Measurements from ENCODE around the gene AHNAK.

AHNAK gene

DNA sequence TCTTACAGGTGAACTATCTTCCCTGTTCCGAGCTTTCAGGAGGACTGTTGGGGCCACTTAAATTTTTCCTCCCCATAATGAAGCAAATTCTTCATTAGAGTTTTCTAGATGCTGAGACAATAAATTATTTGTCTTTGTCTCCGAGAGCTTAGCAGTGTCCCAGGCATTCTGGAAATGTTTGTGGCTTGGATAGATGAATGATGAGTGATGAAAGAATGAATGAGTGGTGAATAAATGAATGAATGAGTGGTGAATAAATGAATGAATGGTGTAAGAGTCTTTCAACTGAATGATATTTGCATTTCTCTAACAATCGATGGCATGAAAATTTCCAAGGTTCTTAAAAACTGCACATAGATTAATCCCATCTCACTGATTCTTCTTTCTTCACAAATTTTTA is 52.8 kb downstream of the AHNAK start:
- no peak for DNase-seq

DNA sequence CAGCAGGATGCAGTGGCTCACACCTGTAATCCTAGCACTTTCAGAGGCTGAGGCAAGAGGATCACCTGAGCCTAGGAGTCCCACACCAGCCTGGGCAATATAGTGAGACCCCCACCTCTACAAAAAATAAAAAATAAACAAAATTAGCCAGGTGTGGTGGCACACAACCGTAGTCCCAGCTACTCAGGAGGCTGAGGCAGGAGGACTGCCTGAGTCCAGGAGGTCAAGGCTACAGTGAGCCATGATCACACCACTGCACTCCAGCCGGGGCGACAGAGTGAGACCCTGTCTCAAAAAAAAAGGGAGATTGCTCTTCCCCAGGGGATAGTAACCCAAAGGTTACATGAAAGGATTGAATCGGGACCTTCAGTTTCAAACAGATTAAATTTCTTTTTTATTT is 54.0 kb downstream of the AHNAK start:
- DNase-seq: no peak

DNA sequence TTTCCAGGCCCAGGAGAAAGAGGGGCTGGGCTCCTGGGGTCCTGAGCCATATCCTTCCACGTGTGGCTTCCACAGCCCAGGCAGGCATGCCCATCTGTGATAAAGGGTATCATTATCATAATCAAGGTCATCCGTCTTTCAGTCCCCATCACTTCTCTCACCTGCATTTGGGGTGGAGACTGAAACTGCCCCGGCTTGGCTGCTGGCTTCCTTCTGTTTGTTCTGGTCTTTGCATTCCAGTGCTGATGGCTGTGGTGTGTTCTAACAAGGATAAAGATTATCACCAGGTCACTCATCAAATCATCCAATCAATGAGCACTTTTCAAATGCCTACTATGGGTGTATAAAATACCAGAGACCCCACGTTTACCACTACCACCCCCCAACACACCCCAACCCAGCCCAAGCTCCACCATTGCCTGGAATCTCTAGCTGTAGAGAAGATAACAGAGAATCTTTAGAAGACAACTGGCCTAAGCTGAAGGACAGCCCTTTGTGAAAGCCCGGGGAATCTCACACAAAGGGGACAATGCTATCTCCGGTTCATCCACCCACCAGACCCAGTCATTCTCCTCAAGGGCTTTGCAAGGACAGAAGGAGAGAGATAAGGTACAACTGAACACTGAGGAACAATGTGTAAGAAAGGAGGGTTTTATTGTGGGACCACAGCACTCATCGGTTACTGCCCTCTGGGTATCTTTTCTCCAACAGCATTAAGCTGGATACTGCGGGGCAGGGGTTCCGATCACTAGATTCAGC is 54.9 kb downstream of the AHNAK start:
- no peak for DNase-seq

DNA sequence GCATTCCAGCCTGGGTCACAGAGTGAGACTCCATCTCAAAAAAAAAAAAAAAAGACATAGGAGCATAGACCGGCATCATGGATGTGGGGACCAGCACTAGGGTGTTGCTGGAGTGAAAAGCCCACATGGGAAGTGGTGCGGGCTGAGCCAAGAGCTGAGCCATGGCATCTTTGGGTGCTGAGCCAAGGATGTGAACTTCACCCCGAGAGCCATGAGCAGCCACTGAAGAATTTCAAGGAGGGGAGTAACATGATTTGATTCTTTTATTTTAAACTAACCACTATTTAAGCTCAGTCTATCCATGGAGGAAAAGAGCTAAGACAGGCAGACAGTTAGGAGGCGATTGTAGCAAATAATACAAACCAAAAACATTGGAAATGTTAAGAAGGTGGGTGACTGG is 57.4 kb downstream of the AHNAK start:
- no peak for DNase-seq

DNA sequence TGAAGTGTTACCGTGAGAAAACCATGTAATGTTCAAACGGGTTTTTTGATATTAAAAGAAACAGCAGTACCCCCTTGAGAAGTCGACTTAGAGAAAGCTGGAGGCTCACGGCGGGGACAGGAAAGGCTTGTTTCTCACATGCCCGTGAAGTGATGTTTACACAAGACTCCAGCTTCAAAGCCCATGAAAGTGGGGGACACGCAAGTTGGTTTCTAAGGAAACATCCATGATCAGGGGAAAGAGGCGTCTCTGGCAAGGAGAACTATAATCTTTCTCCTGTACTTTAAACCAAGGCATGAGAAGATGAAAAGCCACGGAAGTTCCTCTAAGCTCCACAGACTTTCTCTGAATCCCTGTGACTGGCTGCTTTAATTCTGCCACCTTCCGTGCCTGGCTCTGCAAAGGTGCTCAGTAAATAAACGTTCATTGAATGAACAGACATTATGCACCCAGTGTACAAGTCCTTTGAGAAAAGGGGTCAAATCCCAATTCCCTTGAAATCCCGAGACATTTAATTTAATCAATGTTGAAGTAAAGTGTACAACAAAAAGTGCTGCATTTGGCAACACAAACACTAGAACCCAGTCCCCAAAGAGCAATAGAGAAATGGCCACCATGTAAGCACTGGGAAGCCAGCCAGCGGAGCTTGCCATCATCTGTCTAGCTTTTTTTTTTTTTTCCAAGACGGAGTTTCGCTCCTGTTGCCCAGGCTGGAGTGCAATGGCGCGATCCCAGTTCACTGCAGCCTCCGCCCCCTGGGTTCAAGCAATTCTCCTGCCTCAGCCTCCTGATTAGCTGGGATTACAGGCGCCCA is 58.7 kb downstream of the AHNAK start:
- DNase-seq: no peak

DNA sequence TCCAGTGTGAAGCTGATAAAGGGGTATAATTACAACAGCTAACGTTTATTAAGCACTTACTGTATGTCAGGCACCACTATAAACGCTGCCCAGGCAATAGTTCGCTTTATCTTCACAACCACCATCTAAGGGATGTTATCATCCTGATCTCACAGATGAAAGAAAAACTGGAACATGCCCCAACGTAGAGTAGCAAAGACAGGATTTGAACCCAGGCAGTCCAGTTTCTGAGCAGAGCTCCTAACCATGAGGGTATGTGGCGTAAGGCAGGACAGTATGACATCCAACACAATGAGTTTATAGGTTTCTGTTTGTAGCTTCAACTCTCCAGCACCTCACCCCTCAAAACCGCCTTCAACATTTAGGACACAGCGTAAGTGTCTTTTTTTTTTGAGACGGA is 59.5 kb downstream of the AHNAK start:
- DNase-seq: no peak

DNA sequence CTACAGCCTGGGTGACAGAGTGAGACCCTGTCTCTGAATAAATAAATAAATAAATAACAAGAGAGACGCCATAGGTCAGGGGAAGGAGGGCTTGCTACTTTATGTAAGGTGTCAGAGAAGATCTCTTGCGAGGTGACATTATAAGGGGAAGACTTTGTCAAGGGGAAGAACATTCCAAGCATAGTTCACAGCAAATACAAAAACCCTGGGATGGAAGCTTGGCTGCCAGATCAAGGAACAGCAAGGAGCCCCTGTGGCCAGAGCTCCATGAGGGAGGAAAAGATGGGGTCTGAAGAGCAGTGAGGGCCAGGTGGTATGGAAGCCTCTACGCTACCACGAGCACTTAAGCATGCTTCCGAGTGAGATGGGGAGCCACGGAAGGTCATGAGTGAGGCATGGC is 62.3 kb downstream of the AHNAK start:
- no peak for DNase-seq

DNA sequence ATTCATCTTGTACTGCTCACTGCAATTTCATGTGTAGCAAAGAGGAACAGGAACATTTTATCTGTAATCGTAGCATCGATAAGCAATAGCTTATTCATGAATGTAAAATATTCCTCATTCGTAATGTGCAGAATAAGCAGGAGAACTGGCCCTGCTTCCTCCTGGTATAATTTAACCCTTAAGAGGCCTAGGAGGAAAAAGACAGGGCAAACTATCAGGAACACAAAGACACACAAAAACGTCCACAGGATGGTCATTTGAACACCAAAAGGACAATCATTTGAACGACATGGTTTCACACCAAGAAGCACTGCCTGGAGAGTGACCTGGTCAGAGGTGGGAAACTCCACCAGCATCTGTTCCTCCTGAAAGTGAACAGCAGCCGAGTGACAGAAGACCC is 63.9 kb downstream of the AHNAK start:
- no peak for DNase-seq

DNA sequence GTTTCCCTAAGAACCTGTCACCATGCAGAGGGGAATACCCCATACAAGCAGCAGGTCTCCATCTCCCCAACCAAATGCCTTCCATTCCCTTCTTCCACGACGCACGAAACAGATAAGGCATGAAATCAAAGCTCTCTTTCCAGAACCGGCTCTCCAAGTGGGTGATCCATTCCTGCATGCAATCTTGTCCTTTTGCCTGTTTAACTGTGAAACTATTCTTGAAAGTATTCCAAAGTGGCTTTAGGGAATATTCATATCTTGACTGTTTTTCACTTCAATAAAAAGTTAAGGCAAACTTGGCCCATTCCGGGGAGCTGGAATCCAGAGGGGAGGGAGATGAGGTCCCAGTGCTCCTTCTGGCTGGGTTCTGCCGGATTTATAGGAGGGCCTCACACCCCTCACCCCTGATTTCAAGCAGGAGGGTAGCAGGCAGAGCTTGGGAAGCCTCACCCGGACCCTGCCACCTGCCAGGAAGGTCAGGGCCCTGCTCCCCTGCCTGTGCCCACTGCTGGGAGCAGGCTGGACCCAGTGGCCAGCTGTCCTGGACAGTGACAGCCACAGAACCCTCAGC is 66.9 kb downstream of the AHNAK start:
- DNase-seq: no peak

DNA sequence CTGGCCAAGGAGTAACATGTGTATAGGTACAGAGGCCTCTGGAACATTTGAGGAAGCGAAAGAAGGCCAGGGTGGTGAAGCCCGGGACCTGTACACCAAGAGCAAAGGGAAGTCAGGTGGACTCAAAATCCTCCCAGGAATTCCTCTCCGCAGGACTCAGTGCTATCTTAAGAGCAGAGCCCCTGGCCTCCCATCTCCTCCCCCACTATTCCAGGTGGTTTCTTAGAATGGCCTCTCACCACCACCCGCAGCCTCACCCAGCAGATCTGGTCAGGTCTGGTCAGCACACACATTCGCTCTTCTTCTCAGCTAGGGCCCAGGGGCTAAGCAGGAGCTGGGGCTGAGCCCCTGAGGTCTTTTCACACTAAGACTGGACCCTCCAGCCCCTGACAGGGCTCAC is 68.7 kb downstream of the AHNAK start:
- DNase-seq: no peak

DNA sequence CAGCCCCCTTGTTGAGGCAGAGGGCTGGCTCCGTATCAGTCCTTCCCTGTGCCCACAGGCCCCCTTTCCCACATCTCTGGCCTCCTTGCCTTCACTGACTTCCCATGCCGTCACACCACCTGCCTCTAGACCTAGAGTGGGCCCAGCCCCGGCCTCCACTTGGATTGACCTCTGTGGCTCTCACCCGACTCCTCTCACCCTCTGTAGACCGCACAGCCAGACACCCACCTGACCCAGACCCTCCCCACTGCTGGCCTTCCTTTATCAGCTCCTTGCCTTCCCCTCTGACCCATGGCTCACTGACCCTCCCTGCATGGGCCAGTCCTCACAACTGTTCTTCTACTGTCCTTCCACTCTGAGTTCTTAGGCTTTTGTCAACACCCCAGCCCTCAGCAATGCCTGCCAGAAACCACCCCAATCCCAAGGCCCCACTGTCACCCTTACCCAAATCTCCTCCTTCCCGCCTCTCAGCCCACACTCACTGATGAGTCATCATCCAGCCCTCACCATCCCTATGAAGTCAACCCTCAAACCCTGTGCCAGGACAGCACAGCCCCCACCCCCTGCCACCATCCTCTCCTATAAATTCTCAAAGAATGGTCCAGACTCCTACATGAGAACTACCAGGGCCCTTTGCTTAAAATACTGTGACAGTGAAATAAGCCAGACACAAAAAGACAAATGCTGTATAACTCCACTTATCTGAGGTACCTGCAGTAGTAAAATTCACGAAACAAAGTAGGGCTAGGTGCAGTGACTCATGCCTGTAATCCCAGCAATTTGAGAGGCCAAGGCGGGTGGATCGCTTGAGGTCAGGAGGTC is 74.3 kb downstream of the AHNAK start:
- DNase-seq: peak; percentile 25

DNA sequence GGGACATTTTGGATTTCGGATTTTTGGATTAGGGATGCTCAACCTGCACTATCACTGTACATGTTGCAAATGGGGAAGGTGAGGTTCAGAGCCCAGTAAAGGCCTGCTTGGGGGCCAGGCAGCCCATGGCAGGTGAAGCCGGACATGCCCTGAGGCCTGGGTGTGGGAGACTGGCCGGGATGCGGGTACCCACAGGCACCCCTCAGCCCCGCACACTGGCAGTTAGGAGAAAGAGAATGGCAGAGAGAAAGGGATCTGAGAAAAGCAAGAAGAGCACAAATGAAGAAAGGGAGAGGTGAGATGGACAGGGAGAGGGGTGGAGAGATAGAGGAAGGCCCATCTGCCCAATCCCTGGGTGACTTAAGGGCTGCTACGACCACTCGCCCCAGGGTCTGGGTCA is 75.0 kb downstream of the AHNAK start:
- no peak for DNase-seq

DNA sequence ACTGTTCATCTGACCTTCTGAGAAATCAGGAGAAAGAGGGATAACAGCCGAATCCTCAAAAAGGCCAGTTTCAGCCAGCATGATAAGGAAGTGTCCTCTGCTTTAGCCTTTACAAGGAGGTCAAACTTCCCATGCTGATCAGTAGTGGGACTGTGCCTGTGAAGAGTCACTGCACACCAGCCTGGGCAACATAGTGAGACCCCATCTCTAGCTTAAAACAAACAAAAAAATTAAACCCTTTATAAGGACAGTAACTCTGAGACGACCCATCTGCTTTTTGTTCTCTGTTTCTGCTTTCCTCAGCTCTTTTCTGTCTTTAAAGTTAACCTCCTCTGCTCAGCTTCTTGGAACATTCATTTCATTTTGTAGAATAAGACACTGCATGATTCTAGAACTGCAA is 78.0 kb downstream of the AHNAK start:
- DNase-seq: no peak

DNA sequence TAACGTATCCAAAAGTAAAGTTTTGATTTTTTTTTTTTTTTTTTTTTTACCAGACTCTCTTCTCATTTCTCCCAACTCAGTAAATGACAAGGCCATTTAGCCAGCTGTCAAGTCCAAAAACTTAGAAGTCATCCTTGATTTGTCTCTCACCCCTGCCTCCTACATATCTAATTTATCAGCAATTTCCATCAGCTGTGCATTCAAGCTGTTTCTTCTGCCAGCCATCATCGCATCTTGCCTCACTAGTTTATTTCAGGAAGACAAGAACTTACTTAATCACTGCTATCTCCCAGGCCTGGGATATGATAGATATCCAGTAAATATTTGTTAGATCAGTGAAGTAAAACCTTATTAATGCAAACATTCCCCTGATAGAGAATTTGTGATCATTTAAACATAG is 80.2 kb downstream of the AHNAK start:
- no peak for DNase-seq

DNA sequence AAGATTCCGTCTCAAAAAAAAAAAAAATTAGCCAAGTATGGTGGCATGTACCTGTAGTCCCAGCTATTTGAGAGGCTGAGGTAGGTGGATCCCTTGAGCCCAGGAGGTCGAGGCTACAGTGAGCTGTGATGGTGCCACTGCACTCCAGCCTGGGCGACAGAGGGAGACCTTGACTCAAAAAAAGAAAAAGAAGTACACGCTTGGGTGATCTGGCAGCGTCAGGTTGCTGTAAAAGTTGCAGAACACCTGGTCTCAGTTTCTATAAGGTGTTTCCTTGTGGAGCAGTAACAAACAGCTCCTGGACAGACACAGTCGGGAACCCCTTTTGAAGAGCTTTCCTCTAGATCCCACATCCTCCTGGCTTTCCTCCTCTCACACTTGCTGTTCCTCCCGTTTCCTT is 82.0 kb downstream of the AHNAK start:
- no peak for DNase-seq

DNA sequence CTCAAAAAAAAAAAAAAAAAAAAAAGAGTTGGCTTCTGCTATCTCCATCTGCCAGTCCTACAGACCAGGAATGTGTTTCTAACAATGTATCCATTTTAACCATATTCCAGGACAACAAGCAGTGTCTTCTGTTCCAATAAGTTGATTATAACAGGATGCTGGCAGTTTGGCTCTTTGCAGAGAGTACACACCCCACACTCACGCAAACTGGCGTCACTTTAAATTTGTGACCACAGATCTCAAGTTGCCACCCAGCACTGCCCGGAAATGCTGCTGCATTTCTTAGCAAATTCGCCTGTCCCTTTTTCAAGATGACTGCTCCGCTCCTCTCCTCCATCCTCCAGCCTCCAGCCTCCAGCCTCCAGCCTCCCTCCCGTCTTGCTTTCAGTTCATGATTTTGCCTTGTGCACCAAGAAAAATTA is 83.5 kb downstream of the AHNAK start:
- no peak for DNase-seq

DNA sequence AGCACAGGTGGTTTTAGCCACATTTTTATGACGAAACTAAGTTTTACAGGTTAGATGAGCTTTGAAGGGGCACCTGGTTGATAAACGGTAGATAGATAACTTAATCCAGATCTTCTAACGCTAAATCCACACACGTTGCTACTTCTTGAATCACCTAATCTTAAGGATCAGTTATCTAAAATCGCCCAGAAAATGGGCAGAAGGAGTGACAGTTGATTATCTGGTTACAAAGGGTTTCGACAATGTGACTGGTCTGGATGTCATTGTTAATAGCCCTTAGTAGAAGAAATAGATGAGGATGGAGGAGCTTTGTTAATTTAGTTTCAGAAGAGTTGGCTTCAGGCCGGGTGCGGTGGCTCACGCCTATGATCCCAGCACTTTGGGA is 84.1 kb downstream of the AHNAK start:
- DNase-seq: no peak

DNA sequence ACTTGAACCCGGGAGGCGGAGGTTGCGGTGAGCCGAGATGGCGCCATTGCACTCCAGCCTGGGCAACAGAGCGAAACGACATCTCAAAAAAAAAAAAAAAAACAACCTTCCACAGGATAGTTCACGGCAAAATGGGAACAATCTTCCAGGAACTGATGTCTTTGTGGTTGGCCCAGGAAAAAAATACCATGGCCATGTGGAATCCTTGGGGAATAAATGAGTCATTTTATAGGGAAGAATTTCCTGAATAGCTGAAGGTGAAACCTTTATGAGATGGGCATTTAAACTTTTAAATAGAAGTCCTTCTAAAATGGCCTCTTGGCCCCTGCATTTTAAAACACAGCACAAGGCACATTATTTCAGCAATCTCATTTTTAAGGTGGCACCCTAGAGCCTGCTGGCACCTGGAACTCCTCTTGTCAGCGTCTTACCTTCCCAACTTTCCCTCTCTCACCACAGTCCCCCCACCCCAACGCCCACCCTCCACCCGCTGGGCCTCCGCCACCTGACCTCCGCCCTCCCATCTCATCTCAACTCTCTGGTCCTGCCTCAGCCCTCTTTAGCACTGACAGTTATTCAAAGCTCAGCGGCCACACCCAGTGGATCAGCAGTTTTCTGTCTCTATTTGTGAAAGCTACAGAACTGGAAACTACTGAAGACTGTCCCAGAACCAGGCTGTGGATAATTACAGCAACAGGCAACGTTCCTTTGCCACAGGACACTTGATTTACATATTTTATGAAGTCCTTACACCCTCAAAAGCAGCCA is 84.7 kb downstream of the AHNAK start:
- DNase-seq: no peak

DNA sequence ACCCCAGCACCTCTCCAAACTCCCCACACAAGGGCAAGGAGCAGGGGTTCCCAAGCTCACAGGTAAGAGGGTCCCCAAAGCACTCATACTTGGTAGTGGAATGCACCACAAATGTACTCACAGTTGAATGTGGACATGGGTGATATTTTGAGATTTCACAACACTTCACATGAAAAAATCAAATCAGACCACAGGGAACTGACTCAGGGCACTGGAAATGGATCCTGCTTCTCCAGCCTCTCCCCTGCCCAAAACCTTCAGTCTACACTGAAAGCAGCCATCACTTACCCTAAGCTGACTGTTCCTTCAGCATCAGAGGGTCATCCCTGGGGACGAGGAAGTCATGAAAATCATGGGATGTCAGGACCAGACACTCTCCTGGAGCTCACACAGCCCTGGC is 87.5 kb downstream of the AHNAK start:
- DNase-seq: no peak

DNA sequence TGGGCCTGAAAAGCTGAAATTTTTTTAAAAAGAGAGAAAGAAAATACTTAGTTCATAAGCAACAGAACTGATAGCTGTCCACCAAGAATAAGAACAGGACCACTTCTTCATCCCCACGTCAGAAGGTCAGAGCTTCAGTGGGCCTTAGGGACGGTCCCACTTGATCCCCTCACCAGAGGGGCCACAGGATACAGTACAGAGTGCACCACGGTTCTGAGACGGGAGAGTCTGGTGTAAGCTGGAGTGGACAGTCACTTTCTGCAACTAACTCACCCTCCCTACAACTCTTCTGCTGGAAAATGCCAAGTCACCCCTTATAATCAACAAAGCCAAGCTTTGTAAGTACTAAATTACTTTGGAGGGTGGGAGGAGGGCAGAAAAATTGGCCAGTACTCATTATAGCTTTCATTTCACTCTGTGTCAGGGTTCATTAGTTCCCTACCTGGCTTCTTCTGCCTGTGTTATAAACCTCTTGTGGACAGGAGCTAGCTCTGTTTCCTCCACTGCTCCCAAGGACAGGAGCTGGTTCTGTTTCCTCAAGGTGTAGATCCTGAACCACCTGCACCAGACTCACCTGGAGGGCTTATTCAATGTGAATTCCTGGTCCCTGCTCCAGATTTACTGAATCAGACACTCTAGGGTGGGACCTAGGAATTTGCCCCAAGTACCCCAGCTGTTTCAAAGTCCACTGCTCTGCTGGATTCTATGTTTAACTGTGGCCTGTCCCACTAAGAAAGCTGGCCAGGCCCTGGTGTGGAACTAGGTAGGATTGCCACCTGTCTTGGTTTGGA is 88.2 kb downstream of the AHNAK start:
- DNase-seq: no peak

DNA sequence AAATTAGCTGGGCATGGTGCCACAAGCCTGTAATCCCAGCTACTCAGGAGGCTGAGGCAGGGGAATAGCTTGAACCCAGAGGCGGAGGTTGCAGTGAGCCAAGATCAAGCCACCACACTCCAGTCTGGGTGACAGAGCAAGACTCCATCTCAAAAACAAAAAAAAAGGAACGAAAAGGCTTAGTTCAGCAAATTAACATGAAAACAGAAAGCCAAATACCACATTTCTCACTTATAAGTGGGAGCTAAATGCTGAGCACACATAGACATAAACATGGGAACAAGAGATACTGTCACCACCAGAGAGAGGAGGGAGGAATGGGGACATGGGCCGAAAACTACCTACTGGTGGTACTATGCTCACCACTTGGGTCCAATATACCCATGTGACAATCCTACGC is 89.1 kb downstream of the AHNAK start:
- no peak for DNase-seq

DNA sequence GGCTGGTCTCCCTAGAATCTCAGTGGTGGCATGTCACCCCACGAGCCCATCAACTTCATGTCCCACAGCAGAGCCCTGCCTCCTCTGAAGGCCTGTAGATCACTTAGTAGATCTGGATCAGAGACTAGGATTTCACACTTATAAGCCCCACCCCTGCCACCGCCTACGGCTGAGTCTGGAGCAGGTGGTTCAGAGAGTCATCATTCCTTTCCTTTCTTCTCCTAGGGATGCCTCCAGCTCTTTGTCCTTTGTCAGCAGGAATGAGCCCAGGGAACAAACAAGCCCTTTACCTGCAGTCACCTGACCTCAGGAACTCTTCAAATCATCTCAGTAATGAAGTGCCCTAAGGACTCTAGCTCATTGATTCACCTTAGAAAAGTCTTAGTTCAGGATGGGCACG is 90.0 kb downstream of the AHNAK start:
- no peak for DNase-seq
